GM23248 (cell line): ENCODE results near the gene MAP2. TPM values are rescaled to one million over a fixed set of nuclear protein-coding genes. Genes with fewer than 3 reads are reported as not detected.

Source experiments
- DNase-seq: peaks from one replicate; pipeline ENCODE4 v3.0.0-alpha.2; 2015
- H2AFZ ChIP-seq: fragments of 200-600 bp; sonication (generic); 2 replicates; pipeline ENCODE4 v1.6.1; 2016; ENCODE audit warnings: antibody characterized with exemption
- H3F3A ChIP-seq: fragments of 200-600 bp; sonication (generic); 2 replicates; pipeline ENCODE4 v1.6.1; 2016; ENCODE audit warnings: mild to moderate bottlenecking, antibody characterized with exemption, mixed run types; ENCODE audit not compliant: insufficient read depth
- H3K27ac ChIP-seq: fragments of 200-600 bp; sonication (generic); 2 replicates; pipeline ENCODE4 v1.5.1; 2016; ENCODE audit warnings: mild to moderate bottlenecking
- H3K27me3 ChIP-seq: fragments of 200-600 bp; sonication (generic); replicated peaks from 2 replicates; pipeline ENCODE4 v1.6.1; 2016; ENCODE audit warnings: mild to moderate bottlenecking; ENCODE audit not compliant: insufficient read depth
- H3K36me3 ChIP-seq: fragments of 200-600 bp; sonication (generic); 2 replicates; pipeline ENCODE4 v1.6.1; 2016; ENCODE audit warnings: low read depth, mild to moderate bottlenecking
- H3K4me1 ChIP-seq: fragments of 200-600 bp; sonication (generic); 2 replicates; pipeline ENCODE4 v1.6.1; 2016; ENCODE audit warnings: mild to moderate bottlenecking; ENCODE audit not compliant: insufficient read depth
- H3K4me2 ChIP-seq: fragments of 200-600 bp; sonication (generic); one replicate; pipeline ENCODE4 v1.6.1; 2016; ENCODE audit warnings: mild to moderate bottlenecking; ENCODE audit not compliant: unreplicated experiment
- H3K4me3 ChIP-seq: fragments of 200-600 bp; sonication (generic); 2 replicates; pipeline ENCODE4 v1.5.1; 2016; ENCODE audit warnings: mild to moderate bottlenecking
- H3K79me2 ChIP-seq: fragments of 200-600 bp; sonication (generic); 2 replicates; pipeline ENCODE4 v1.6.1; 2016; ENCODE audit warnings: mild to moderate bottlenecking; ENCODE audit not compliant: insufficient read depth
- H3K9ac ChIP-seq: fragments of 200-600 bp; sonication (generic); 2 replicates; pipeline ENCODE4 v1.6.1; 2016; ENCODE audit warnings: mild to moderate bottlenecking
- H3K9me2 ChIP-seq: fragments of 200-600 bp; sonication (generic); 2 replicates; pipeline ENCODE4 v1.6.1; 2016; ENCODE audit warnings: mixed run types, mild to moderate bottlenecking, moderate library complexity; ENCODE audit not compliant: insufficient read depth
- H3K9me3 ChIP-seq: fragments of 200-600 bp; sonication (generic); one replicate; pipeline ENCODE4 v1.6.1; 2017; ENCODE audit warnings: low read depth
- H4K20me1 ChIP-seq: fragments of 200-600 bp; sonication (generic); 2 replicates; pipeline ENCODE4 v1.6.0; 2016; ENCODE audit not compliant: insufficient read depth
- EZH2 ChIP-seq: fragments of 200-600 bp; sonication (generic); IDR thresholded peaks from 2 replicates; pipeline ENCODE4 v1.6.1; 2018; ENCODE audit warnings: antibody characterized with exemption, mild to moderate bottlenecking; ENCODE audit not compliant: insufficient read depth, poor library complexity, severe bottlenecking
- EZH2phosphoT487 ChIP-seq: fragments of 200-600 bp; sonication (generic); IDR thresholded peaks from 2 replicates; pipeline ENCODE4 v1.6.1; 2018; ENCODE audit warnings: antibody characterized with exemption, moderate library complexity, mild to moderate bottlenecking, low read depth; ENCODE audit not compliant: insufficient read depth
- WGBS, 2 experiments: methylation state at CpG; one replicate each; pipeline ENCODE4 v1.1.6; 2015 to 2017; ENCODE audit warnings: low lambda C conversion rate in 2 of 2, low coverage in 1 of 2; ENCODE audit errors: missing lambda C conversion rate in 2 of 2; 5-methylcytosine and 5-hydroxymethylcytosine counted together
- in situ Hi-C: fragments of 300-500 bp; cut with MboI; formaldehyde crosslinking; loops from 2 replicates; pipeline ENCODE4 v1.15.0; 2020
- polyA plus RNA-seq: library from polyadenylated mRNA; unstranded; fragments of >200 nt; fragmentation: Nextera tagmentation; extraction: Ambion mirVana; gene quantifications from 2 replicates; pipeline ENCODE4 v1.2.1, GENCODE V29; 2016
- total RNA-seq: library from RNA; depleted of rRNA; stranded (reverse); fragments of >200 nt; shearing (Covaris generic); gene quantifications from 2 replicates; pipeline ENCODE4 v1.2.3, GENCODE V29; 2014

The MAP2 gene
- total and polyA plus RNA-seq, 2 experiments from 2014 or later, result 1.1 to 7.6 TPM

DNA sequence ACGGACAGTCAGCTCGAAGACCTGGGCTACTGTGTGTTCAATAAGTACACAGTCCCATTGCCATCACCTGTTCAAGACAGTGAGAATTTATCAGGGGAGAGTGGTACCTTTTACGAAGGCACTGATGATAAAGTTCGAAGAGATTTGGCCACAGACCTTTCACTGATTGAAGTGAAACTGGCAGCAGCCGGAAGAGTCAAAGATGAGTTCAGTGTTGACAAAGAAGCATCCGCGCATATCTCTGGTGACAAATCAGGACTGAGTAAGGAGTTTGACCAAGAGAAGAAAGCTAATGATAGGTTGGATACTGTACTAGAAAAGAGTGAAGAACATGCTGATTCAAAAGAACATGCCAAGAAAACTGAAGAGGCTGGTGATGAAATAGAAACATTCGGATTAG, 270.9 kb downstream of the MAP2 start:
- 74 to 80% methylated on average over 8 of the region's 8 CpGs for WGBS, 2 experiments
- H3K36me3 ChIP-seq, result no peaks in the 10 kb centered on the region
- no peak overlapping the region for H3K4me2 ChIP-seq
- no peaks in the 10 kb centered on the region for H3K9me2 ChIP-seq
- no peak overlapping the region for H3K4me3 ChIP-seq
- in situ Hi-C loops, result no loop called here
- no peaks in the 10 kb centered on the region for H3K9me3 ChIP-seq
- no peaks in the 10 kb centered on the region for H3F3A ChIP-seq
- no peaks in the 10 kb centered on the region for H3K4me1 ChIP-seq
- no peaks in the 10 kb centered on the region for H3K79me2 ChIP-seq
- no peaks in the 10 kb centered on the region for H3K27me3 ChIP-seq
- no peak for DNase-seq
- H3K27ac ChIP-seq, result no peak overlapping the region
- H2AFZ ChIP-seq, result no peak overlapping the region
- no peak overlapping the region for H3K9ac ChIP-seq
- no peaks in the 10 kb centered on the region for H4K20me1 ChIP-seq
- TF ChIP-seq EZH2phosphoT487 (no peak), EZH2 (no peak)

DNA sequence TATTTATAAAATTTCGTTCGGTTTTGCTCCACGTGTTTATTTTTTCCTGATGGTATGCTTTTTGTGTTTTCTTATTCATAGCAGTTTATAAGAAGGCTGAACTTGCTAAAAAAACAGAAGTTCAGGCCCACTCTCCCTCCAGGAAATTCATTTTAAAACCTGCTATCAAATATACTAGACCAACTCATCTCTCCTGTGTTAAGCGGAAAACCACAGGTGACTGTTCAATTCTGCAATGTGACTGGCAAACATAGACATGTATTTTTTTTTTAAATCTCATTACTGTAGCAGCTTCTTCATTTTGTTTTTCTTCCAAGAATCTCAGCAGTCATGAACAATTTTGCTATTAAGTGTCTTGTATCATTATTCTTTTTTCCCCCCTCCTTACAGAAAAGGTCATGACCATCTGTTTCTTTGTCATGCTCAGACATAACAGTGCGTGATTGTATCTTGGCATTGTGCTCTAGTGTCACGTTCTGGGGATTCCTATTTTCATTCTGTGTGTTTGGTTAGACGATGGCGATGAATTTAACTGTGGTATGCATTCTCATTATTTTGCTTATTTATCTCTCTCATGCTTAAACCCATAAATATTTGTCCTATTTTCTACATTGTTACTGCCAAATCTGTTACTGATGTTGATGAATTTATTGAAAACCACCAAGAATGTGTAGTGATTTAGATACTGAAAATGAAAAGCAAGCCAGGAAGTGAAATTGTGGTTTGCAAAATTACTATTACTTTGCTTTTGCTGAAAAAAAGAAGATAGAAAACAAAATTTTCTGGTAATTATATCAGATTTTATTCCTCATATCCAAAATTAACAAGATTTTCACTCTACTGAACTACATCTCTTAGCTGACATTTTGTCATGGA, 273.2 kb downstream of the MAP2 start:
- no peaks in the 10 kb centered on the region for H3K79me2 ChIP-seq
- H4K20me1 ChIP-seq, result no peaks in the 10 kb centered on the region
- H3K9me3 ChIP-seq, result no peaks in the 10 kb centered on the region
- no peaks in the 10 kb centered on the region for H3K4me1 ChIP-seq
- no peak overlapping the region for H3K4me3 ChIP-seq
- no peak overlapping the region for H2AFZ ChIP-seq
- H3F3A ChIP-seq, result no peaks in the 10 kb centered on the region
- in situ Hi-C loops, result no loop called here
- no peak overlapping the region for H3K9ac ChIP-seq
- no peak overlapping the region for H3K4me2 ChIP-seq
- no peak for DNase-seq
- no peaks in the 10 kb centered on the region for H3K9me2 ChIP-seq
- H3K36me3 ChIP-seq, result no peaks in the 10 kb centered on the region
- TF ChIP-seq EZH2phosphoT487 (no peak), EZH2 (no peak)
- no peak overlapping the region for H3K27ac ChIP-seq
- no peaks in the 10 kb centered on the region for H3K27me3 ChIP-seq
- 62 to 66% methylated on average over 8 of the region's 8 CpGs for WGBS, 2 experiments

DNA sequence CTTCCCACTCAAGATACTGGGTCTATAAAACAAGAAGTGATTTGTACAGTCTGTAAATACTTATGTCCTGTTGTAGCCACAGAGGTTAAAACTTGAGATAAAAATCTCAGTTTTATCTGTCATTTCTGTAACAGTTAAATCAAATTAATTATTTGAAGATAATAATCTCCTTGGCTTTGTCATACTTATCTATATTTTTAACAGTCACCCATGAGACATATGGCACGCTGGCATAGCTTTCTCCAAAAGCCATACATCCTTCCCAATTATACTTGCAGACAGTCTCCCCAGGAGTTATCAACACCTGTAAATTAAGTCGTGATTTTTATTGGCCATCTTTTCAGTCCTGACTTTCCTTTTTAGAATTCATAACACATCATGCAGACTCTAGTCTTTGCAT, 278.9 kb downstream of the MAP2 start:
- Histone ChIP-seq H3K4me3 (no peak overlapping the region), H3K36me3 (no peaks in the 10 kb centered on the region), H3K27ac (no peak overlapping the region), H4K20me1 (no peaks in the 10 kb centered on the region), H3K4me2 (no peak overlapping the region), H3K9me2 (no peaks in the 10 kb centered on the region), H3K79me2 (no peaks in the 10 kb centered on the region), H3K9ac (no peak overlapping the region), H2AFZ (no peak overlapping the region), H3K4me1 (no peaks in the 10 kb centered on the region), H3K27me3 (no peaks in the 10 kb centered on the region), H3F3A (no peaks in the 10 kb centered on the region), H3K9me3 (no peaks in the 10 kb centered on the region)
- WGBS, 2 experiments, result 53 to 54% methylated on average over 2 of the region's 2 CpGs
- in situ Hi-C loops, result no loop called here
- TF ChIP-seq EZH2phosphoT487 (no peak), EZH2 (no peak)
- DNase-seq, result no peak

DNA sequence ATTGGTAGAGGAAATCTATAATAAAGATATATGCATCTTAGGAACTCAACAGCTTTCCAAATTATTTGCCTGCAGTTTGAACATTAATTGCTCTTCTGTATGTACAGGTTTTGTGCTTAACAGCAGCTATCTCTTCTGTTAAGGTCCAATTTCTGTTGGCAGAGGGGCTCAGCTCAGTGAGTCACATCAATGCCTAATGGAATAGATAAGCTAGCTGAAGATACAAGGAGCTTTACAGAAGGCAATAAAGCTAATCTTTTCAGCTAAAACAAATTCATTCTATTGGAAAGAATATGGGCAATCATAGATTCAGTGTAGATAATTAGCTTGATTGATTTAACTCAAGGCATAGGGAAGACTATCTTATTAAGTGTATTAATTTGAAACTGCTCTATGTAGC, 289.4 kb downstream of the MAP2 start:
- H3K4me1 ChIP-seq, result no peaks in the 10 kb centered on the region
- no peaks in the 10 kb centered on the region for H3K79me2 ChIP-seq
- H3K9me2 ChIP-seq, result no peaks in the 10 kb centered on the region
- in situ Hi-C loops, result no loop called here
- DNase-seq, result no peak
- no peak overlapping the region for H3K4me3 ChIP-seq
- no peak overlapping the region for H3K9ac ChIP-seq
- no peaks in the 10 kb centered on the region for H4K20me1 ChIP-seq
- TF ChIP-seq EZH2phosphoT487, result no peak
- no peak for TF ChIP-seq EZH2
- H3K27ac ChIP-seq, result no peak overlapping the region
- H2AFZ ChIP-seq, result no peak overlapping the region
- no peaks in the 10 kb centered on the region for H3K9me3 ChIP-seq
- H3K27me3 ChIP-seq, result no peaks in the 10 kb centered on the region
- no peaks in the 10 kb centered on the region for H3K36me3 ChIP-seq
- H3F3A ChIP-seq, result no peaks in the 10 kb centered on the region
- no peak overlapping the region for H3K4me2 ChIP-seq

DNA sequence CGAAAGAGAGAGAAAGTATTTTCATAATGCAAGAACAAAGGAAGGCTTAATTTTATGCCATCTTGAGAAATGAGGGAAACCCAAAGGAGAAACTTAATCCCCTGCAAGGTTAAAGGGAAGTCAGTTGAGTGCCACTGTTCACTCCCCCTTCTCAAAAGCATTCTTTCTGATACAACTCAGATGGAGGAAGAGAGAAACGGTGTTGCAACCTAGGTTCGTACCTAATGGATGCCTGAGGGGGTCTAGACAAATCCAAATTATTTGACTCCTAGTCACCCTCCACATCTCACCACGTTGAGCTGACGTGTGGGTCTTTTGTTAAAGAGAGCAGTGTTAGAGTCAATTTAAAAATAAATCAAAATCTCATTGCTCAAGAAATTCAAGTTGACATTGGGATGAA, 295.2 kb downstream of the MAP2 start:
- Histone ChIP-seq H3K4me2 (no peak overlapping the region), H3K27me3 (no peaks in the 10 kb centered on the region), H3K9me2 (no peaks in the 10 kb centered on the region), H3K36me3 (no peaks in the 10 kb centered on the region), H3K27ac (no peak overlapping the region), H2AFZ (no peak overlapping the region), H3K9ac (no peak overlapping the region), H3K4me1 (peaks cover 9% of the 10 kb centered on the region), H4K20me1 (no peaks in the 10 kb centered on the region), H3F3A (no peaks in the 10 kb centered on the region), H3K9me3 (no peaks in the 10 kb centered on the region), H3K4me3 (no peak overlapping the region), H3K79me2 (no peaks in the 10 kb centered on the region)
- TF ChIP-seq EZH2phosphoT487, result no peak
- TF ChIP-seq EZH2, result no peak
- DNase-seq, result no peak
- in situ Hi-C loops, result no loop called here
- WGBS, 2 experiments, result 55 to 62% methylated on average over 5 of the region's 5 CpGs
